MM.1S (cell line): Measurements from ENCODE around the gene CACHD1.
"Not testable (repeated sequence)": the region's sequence is repeated elsewhere in the genome, so short reads cannot be mapped to it uniquely, and the experiment has no call there.

Experiments used
- DNase-seq: peaks from one replicate; pipeline ENCODE4 v3.0.0-alpha.2; 2015
- H2AFZ ChIP-seq: fragments of 300-600 bp; sonication (generic); 2 replicates; pipeline ENCODE4 v1.6.0; 2016; ENCODE audit warnings: antibody characterized with exemption, low read length
- H3F3A ChIP-seq: fragments of 300-600 bp; sonication (generic); 2 replicates; pipeline ENCODE4 v1.6.1; 2016; ENCODE audit warnings: mild to moderate bottlenecking, antibody characterized with exemption, low read length, moderate library complexity, mixed read lengths; ENCODE audit not compliant: insufficient read depth
- H3K27ac ChIP-seq: fragments of 300-600 bp; sonication (generic); 2 replicates; pipeline ENCODE4 v1.5.1; 2016; ENCODE audit warnings: mild to moderate bottlenecking, low read length
- H3K27me3 ChIP-seq: fragments of 300-600 bp; sonication (generic); replicated peaks from 2 replicates; pipeline ENCODE4 v1.6.0; 2016; ENCODE audit warnings: low read length; ENCODE audit not compliant: insufficient read depth
- H3K36me3 ChIP-seq: fragments of 300-600 bp; sonication (generic); replicated peaks from 2 replicates; pipeline ENCODE4 v1.6.1; 2016; ENCODE audit warnings: mild to moderate bottlenecking, low read length, mixed read lengths; ENCODE audit not compliant: insufficient read depth
- H3K4me1 ChIP-seq: fragments of 300-600 bp; sonication (generic); 2 replicates; pipeline ENCODE4 v1.6.1; 2016; ENCODE audit warnings: low read length, mixed read lengths
- H3K4me2 ChIP-seq: fragments of 300-600 bp; sonication (generic); 2 replicates; pipeline ENCODE4 v1.6.0; 2016; ENCODE audit warnings: low read depth, low read length
- H3K4me3 ChIP-seq: fragments of 300-600 bp; sonication (generic); 2 replicates; pipeline ENCODE4 v1.5.1; 2016; ENCODE audit warnings: low read length, mixed read lengths
- H3K79me2 ChIP-seq: fragments of 300-600 bp; sonication (generic); 2 replicates; pipeline ENCODE4 v1.6.1; 2016; ENCODE audit warnings: mixed run types, low read length, mixed read lengths
- H3K9ac ChIP-seq: fragments of 300-600 bp; sonication (generic); 2 replicates; pipeline ENCODE4 v1.6.1; 2016; ENCODE audit warnings: low read length, mixed read lengths
- H3K9me2 ChIP-seq: fragments of 300-600 bp; sonication (generic); replicated peaks from 2 replicates; pipeline ENCODE4 v1.6.1; 2016; ENCODE audit warnings: mild to moderate bottlenecking, low read length, mixed read lengths; ENCODE audit not compliant: insufficient read depth
- H3K9me3 ChIP-seq: fragments of 300-600 bp; sonication (generic); replicated peaks from 2 replicates; pipeline ENCODE4 v1.6.1; 2016; ENCODE audit warnings: mild to moderate bottlenecking, low read length, mixed read lengths; ENCODE audit not compliant: insufficient read depth
- H4K20me1 ChIP-seq: fragments of 300-600 bp; sonication (generic); 2 replicates; pipeline ENCODE4 v1.6.1; 2016; ENCODE audit warnings: mild to moderate bottlenecking, low read length, moderate library complexity, mixed read lengths; ENCODE audit not compliant: insufficient read depth
- CTCF ChIP-seq: fragments of 300-600 bp; sonication (generic); IDR thresholded peaks from 2 replicates; pipeline ENCODE4 v1.5.1; 2016; ENCODE audit warnings: antibody characterized with exemption, low read length, mixed read lengths
- EZH2 ChIP-seq: fragments of 300-600 bp; sonication (generic); optimal IDR thresholded peaks from 2 replicates; pipeline ENCODE3; 2017; ENCODE audit warnings: low read depth, mild to moderate bottlenecking, antibody characterized with exemption, low read length, mixed read lengths
- EZH2phosphoT487 ChIP-seq: fragments of 300-600 bp; sonication (generic); IDR thresholded peaks from 2 replicates; pipeline ENCODE4 v1.6.1; 2018; ENCODE audit warnings: antibody characterized with exemption, low read length

Gene CACHD1

GRCh38 chr1:64508629-64509028, 38.7 kb downstream of the CACHD1 start:
- no peak for TF ChIP-seq CTCF
- TF ChIP-seq EZH2phosphoT487, result no peak
- Histone ChIP-seq H3K9me3 (no peaks in the 10 kb centered on the region), H3K4me3 (no peak overlapping the region), H3K27me3 (no peaks in the 10 kb centered on the region), H3K79me2 (no peaks in the 10 kb centered on the region), H3K27ac (no peak overlapping the region), H4K20me1 (no peaks in the 10 kb centered on the region), H3K9me2 (no peaks in the 10 kb centered on the region), H3F3A (no peaks in the 10 kb centered on the region), H3K4me2 (no peak overlapping the region), H3K9ac (no peak overlapping the region), H2AFZ (no peak overlapping the region), H3K36me3 (no peaks in the 10 kb centered on the region), H3K4me1 (peaks cover under 1% of the 10 kb centered on the region; the same call in 1 of the 2 replicates)
- no peak for DNase-seq

GRCh38 chr1:64511044-64511443, 41.1 kb downstream of the CACHD1 start:
- Histone ChIP-seq H3K27ac (no peak overlapping the region), H3K79me2 (no peaks in the 10 kb centered on the region), H3F3A (no peaks in the 10 kb centered on the region), H3K9me3 (no peaks in the 10 kb centered on the region), H3K4me3 (no peak overlapping the region), H4K20me1 (no peaks in the 10 kb centered on the region), H3K27me3 (no peaks in the 10 kb centered on the region), H3K9me2 (no peaks in the 10 kb centered on the region), H3K4me2 (no peak overlapping the region), H2AFZ (no peak overlapping the region), H3K4me1 (peaks cover 9% of the 10 kb centered on the region; the same call in 1 of the 2 replicates), H3K36me3 (no peaks in the 10 kb centered on the region), H3K9ac (no peak overlapping the region)
- TF ChIP-seq CTCF, result no peak
- no peak for TF ChIP-seq EZH2phosphoT487
- no peak for TF ChIP-seq EZH2
- DNase-seq, result no peak

- DNase-seq, H3K4me2 ChIP-seq, H3K4me1 ChIP-seq, H3K27me3 ChIP-seq, H3K79me2 ChIP-seq, H3K9ac ChIP-seq, H3K9me2 ChIP-seq, H3K36me3 ChIP-seq, H2AFZ ChIP-seq, H3F3A ChIP-seq, H4K20me1 ChIP-seq, H3K27ac ChIP-seq, H3K4me3 ChIP-seq, H3K9me3 ChIP-seq: not testable (repeated sequence)
Observed at GRCh38 chr1:64512206-64512605, 42.3 kb downstream of the CACHD1 start.

- Histone ChIP-seq H4K20me1 (no peaks in the 10 kb centered on the region), H3K27ac (no peak overlapping the region)
- no peak for DNase-seq
Observed at GRCh38 chr1:64513545-64513944, 43.6 kb downstream of the CACHD1 start.

More at GRCh38 chr1:64513545-64513944, 43.6 kb downstream of the CACHD1 start:
- H3K79me2 ChIP-seq, result no peaks in the 10 kb centered on the region
- H3K9me2 ChIP-seq, result no peaks in the 10 kb centered on the region
- no peaks in the 10 kb centered on the region for H3K9me3 ChIP-seq
- H3K9ac ChIP-seq, result no peak overlapping the region
- no peaks in the 10 kb centered on the region for H3K27me3 ChIP-seq
- no peak overlapping the region for H2AFZ ChIP-seq
- no peaks in the 10 kb centered on the region for H3K36me3 ChIP-seq
- no peak overlapping the region for H3K4me3 ChIP-seq
- H3K4me2 ChIP-seq, result no peak overlapping the region
- peaks cover 9% of the 10 kb centered on the region; the same call in 1 of the 2 replicates for H3K4me1 ChIP-seq
- TF ChIP-seq CTCF, result no peak
- no peak for TF ChIP-seq EZH2
- TF ChIP-seq EZH2phosphoT487, result no peak
- H3F3A ChIP-seq, result no peaks in the 10 kb centered on the region
